Stimulated activated CD4-positive, alpha-beta T cell treated with anti-CD3 and anti-CD28 coated beads, Interleukin-1b, Interleukin-23, amount 100 ng/mL, for 1 hour (primary cell): Measurements from ENCODE around the gene OR13C8.
"Not testable (repeated sequence)": the region's sequence is repeated elsewhere in the genome, so short reads cannot be mapped to it uniquely, and the experiment has no call there.

Experiments
- DNase-seq, 2 donors: peaks; one replicate each; pipeline ENCODE4 v3.0.0-alpha.2; 2020; ENCODE audit warnings: low read depth in 2 of 2

OR13C8 gene

GRCh38 chr9:104568868-104569267 is at the start of gene OR13C8:
TSS of gene OR13C8 (plus strand) at chr9:104569168. CDS start at chr9:104569168, 0 bp downstream.
- no peak for DNase-seq

- DNase-seq: not testable (repeated sequence)
Observed at GRCh38 chr9:104520241-104520640, 48.7 kb upstream of the OR13C8 start.

GRCh38 chr9:104527109-104527508 is 41.9 kb upstream of the OR13C8 start, which contains the start of gene OR13C4:
TSS of gene OR13C4 (minus strand) at chr9:104527209. CDS start at chr9:104527209, 0 bp downstream.
- no peak for DNase-seq

GRCh38 chr9:104536756-104537155 is 32.2 kb upstream of the OR13C8 start, which contains the start of gene OR13C3:
TSS of gene OR13C3 (minus strand) at chr9:104536856. CDS start at chr9:104536723, 133 bp downstream.
- no peak for DNase-seq

GRCh38 chr9:104539275-104539674 is 29.7 kb upstream of the OR13C8 start:
- no peak for DNase-seq

- DNase-seq: no peak
Observed at GRCh38 chr9:104544644-104545043, 24.3 kb upstream of the OR13C8 start.

- DNase-seq: no peak
Observed at GRCh38 chr9:104553261-104553660, 15.7 kb upstream of the OR13C8 start.

- DNase-seq: no peak
Observed at GRCh38 chr9:104555521-104555920, 13.4 kb upstream of the OR13C8 start.

GRCh38 chr9:104556830-104557634 is 11.9 kb upstream of the OR13C8 start:
- DNase-seq: no peak

- no peak for DNase-seq
Observed at GRCh38 chr9:104564358-104564757, 4.6 kb upstream of the OR13C8 start.

GRCh38 chr9:104572612-104573011 is 3.6 kb downstream of the OR13C8 start:
- DNase-seq: no peak

- no peak for DNase-seq
Observed at GRCh38 chr9:104575456-104575855, 6.5 kb downstream of the OR13C8 start.

GRCh38 chr9:104577263-104577662 is 8.3 kb downstream of the OR13C8 start:
- DNase-seq: no peak

GRCh38 chr9:104580562-104580961 is 11.6 kb downstream of the OR13C8 start:
- no peak for DNase-seq

GRCh38 chr9:104586496-104587180 is 17.7 kb downstream of the OR13C8 start:
- DNase-seq: no peak

GRCh38 chr9:104589626-104590025 is 20.7 kb downstream of the OR13C8 start:
- DNase-seq: no peak

GRCh38 chr9:104598749-104599148 is 29.8 kb downstream of the OR13C8 start:
- not testable (repeated sequence) for DNase-seq

- DNase-seq: not testable (repeated sequence)
Observed at GRCh38 chr9:104599313-104599712, 30.3 kb downstream of the OR13C8 start, which contains the start of gene OR13C5. TSS of gene OR13C5 (minus strand) at chr9:104599413. CDS start at chr9:104599413, 0 bp downstream.

- DNase-seq: no peak
Observed at GRCh38 chr9:104604801-104605200, 35.8 kb downstream of the OR13C8 start.

- DNase-seq: not testable (repeated sequence)
Observed at GRCh38 chr9:104605527-104605926, 36.6 kb downstream of the OR13C8 start, which contains the start of gene OR13C2. TSS of gene OR13C2 (minus strand) at chr9:104605627. CDS start at chr9:104605627, 0 bp downstream.

GRCh38 chr9:104606152-104606551 is 37.2 kb downstream of the OR13C8 start:
- DNase-seq: no peak

GRCh38 chr9:104608336-104608735 is 39.4 kb downstream of the OR13C8 start:
- DNase-seq: no peak

GRCh38 chr9:104611213-104611612 is 42.2 kb downstream of the OR13C8 start:
- no peak for DNase-seq
